Small intestine (tissue), 16 donors: ENCODE measurements around the gene C2orf42. TPM values are rescaled to one million over a fixed set of nuclear protein-coding genes. Genes with fewer than 3 reads are reported as not detected.
"Not testable (repeated sequence)": the region's sequence is repeated elsewhere in the genome, so short reads cannot be mapped to it uniquely, and the experiment has no call there.

Source experiments
- DNase-seq, 2 donors: peaks; one replicate each; pipeline versions ENCODE4 v3.0.0 to v3.0.0-alpha.2; 2013
- FAIRE-seq: peaks from 2 replicates; lab custom pipeline; 2012; peaks lifted over from hg19 to GRCh38; lab: Jason Lieb, UNC
- H3K27ac ChIP-seq, 3 donors: one replicate each; pipeline ENCODE4 v1.5.1; 2013; ENCODE audit warnings: low read length in 2 of 3, mild to moderate bottlenecking in 2 of 3, control low read depth in 1 of 3, inconsistent platforms in 1 of 3, low read depth in 1 of 3, moderate library complexity in 1 of 3
- H3K27me3 ChIP-seq, 3 donors: one replicate each; pipeline ENCODE4 v1.6.1; 2013; ENCODE audit warnings: low read length in 3 of 3, inconsistent platforms in 1 of 3; ENCODE audit not compliant: control insufficient read depth in 3 of 3, insufficient read depth in 3 of 3
- H3K36me3 ChIP-seq, 3 donors: one replicate each; pipeline ENCODE4 v1.6.1; 2013; ENCODE audit warnings: low read length in 3 of 3, inconsistent platforms in 1 of 3, low read depth in 1 of 3, mild to moderate bottlenecking in 1 of 3, moderate library complexity in 1 of 3; ENCODE audit not compliant: control insufficient read depth in 3 of 3, insufficient read depth in 2 of 3
- H3K4me1 ChIP-seq, 3 donors: one replicate each; pipeline ENCODE4 v1.6.1; 2013; ENCODE audit warnings: low read length in 2 of 3, inconsistent platforms in 1 of 3, low read depth in 1 of 3, mild to moderate bottlenecking in 1 of 3, moderate library complexity in 1 of 3; ENCODE audit not compliant: control insufficient read depth in 3 of 3, insufficient read depth in 2 of 3
- H3K4me3 ChIP-seq, 3 donors: one replicate each; pipeline ENCODE4 v1.5.1; 2013; ENCODE audit warnings: low read length in 3 of 3, control low read depth in 1 of 3, inconsistent platforms in 1 of 3, low read depth in 1 of 3, mild to moderate bottlenecking in 1 of 3, moderate library complexity in 1 of 3
- H3K9me3 ChIP-seq, 2 donors: one replicate each; pipeline ENCODE4 v1.6.1; 2013; ENCODE audit warnings: low read depth in 1 of 2, low read length in 1 of 2; ENCODE audit not compliant: control insufficient read depth in 2 of 2, insufficient read depth in 1 of 2
- WGBS, 3 donors: extraction: QIAGEN DNeasy Blood & Tissue Kit; methylation state at CpG; one replicate each; pipeline ENCODE4 v1.1.7; 2013; 5-methylcytosine and 5-hydroxymethylcytosine counted together
- long read RNA-seq, 10 donors: transcript quantifications; one replicate each; lab custom pipeline, GENCODE V29; 2026
- polyA plus RNA-seq, 4 donors: library from polyadenylated mRNA; stranded (reverse) in 3 of 4; unstranded in 1 of 4; fragments of 200-250 nt in 3 of 4; fragments of 120-200 nt in 1 of 4; gene quantifications; one replicate each; pipeline versions ENCODE4 v1.2.1 to v1.2.3, GENCODE V29; 2013
- donor health status: healthy with polysubstance abuse.
- donor health status: control.
- donor health status: control.
- donor health status: Bipolar disorder and iron deficiency.
- donor health status: healthy.

The C2orf42 gene
- polyA plus RNA-seq = 10 to 100 TPM in 1 of 4 donors, 1 to 10 TPM in 3; 4.3 to 11.9 (median 7.0) TPM
- long read RNA-seq, donor 1 = 0 reads
- long read RNA-seq, donor 2, partial matches to known transcripts = 0 of 1 reads
- long read RNA-seq, donor 2, other reads (novel, unspliced or antisense) = 0 of 1 reads
- long read RNA-seq, donor 3, partial matches to known transcripts = 0 of 1 reads
- long read RNA-seq, donor 3, other reads (novel, unspliced or antisense) = 0 of 1 reads
- long read RNA-seq, donor 4 = 0 reads
- long read RNA-seq, donor 5 = 0 reads
- long read RNA-seq, donor 6 = 0 reads
- long read RNA-seq, donor 7 = 0 reads
- long read RNA-seq, donor 8 = 0 reads
- long read RNA-seq, donor 9 = 0 reads
- long read RNA-seq, donor 10, partial matches to known transcripts = 0 of 1 reads
- long read RNA-seq, donor 10, other reads (novel, unspliced or antisense) = 0 of 1 reads

GRCh38 chr2:70190418-70191243, at the start of gene C2orf42:
C2orf42 (minus strand) TSS chr2:70191019; CDS start chr2:70181985, 9,034 bp downstream.
- no peaks in the 10 kb centered on the region for H3K9me3 ChIP-seq
- H3K27ac ChIP-seq = peak within 1 kb of the TSS; percentile 82 to 98 (median 94)
- no peaks in the 10 kb centered on the region for H3K27me3 ChIP-seq
- no peaks in the 10 kb centered on the region for H3K4me1 ChIP-seq
- no peak for FAIRE-seq
- peak; percentile 97 to 100 for DNase-seq
- peak within 1 kb of the TSS; percentile 67 to 72 (median 69) for H3K4me3 ChIP-seq
- 0 to 1% (median 0%) methylated on average over 59 to 60 of the region's 60 CpGs for WGBS, 3 donors
- H3K36me3 ChIP-seq = no peaks in the 10 kb centered on the region

- FAIRE-seq (no peak), DNase-seq (no peak)
- H3K36me3 ChIP-seq = peaks cover 0 to 47% (median 0%) of the 10 kb centered on the region in 3 donors
- no peak overlapping the region for H3K27ac ChIP-seq
- peaks cover 0 to 7% (median 6%) of the 10 kb centered on the region in 3 donors for H3K4me1 ChIP-seq
- WGBS, 3 donors = 83 to 95% (median 86%) methylated on average over 3 of the region's 3 CpGs
- H3K4me3 ChIP-seq = no peak overlapping the region
- no peaks in the 10 kb centered on the region for H3K27me3 ChIP-seq
- no peaks in the 10 kb centered on the region for H3K9me3 ChIP-seq
These were observed 49.8 kb upstream of the C2orf42 start for GRCh38 chr2:70240599-70240998.

GRCh38 chr2:70233926-70234325, 43.1 kb upstream of the C2orf42 start:
- DNase-seq (peak in 1 of 2 donors; percentile 60), FAIRE-seq (no peak)
- Histone ChIP-seq H3K36me3 (peaks cover 5 to 62% (median 5%) of the 10 kb centered on the region in 3 donors), H3K4me1 (peaks cover 0 to 5% (median 0%) of the 10 kb centered on the region in 3 donors), H3K27me3 (no peaks in the 10 kb centered on the region), H3K27ac (peak overlapping the region in 1 of 3 donors; percentile 55), H3K9me3 (no peaks in the 10 kb centered on the region), H3K4me3 (no peak overlapping the region)
- 20 to 53% (median 26%) methylated on average over 3 of the region's 3 CpGs for WGBS, 3 donors

GRCh38 chr2:70226781-70227180, 36.0 kb upstream of the C2orf42 start:
- Histone ChIP-seq H3K4me1 (no peaks in the 10 kb centered on the region), H3K27ac (no peak overlapping the region), H3K9me3 (no peaks in the 10 kb centered on the region), H3K27me3 (no peaks in the 10 kb centered on the region), H3K4me3 (no peak overlapping the region), H3K36me3 (peaks cover 8 to 34% (median 11%) of the 10 kb centered on the region in 3 donors)
- DNase-seq = no peak
- 87 to 93% (median 93%) methylated on average over 2 of the region's 2 CpGs for WGBS, 3 donors
- no peak for FAIRE-seq

GRCh38 chr2:70223305-70223704, 32.5 kb upstream of the C2orf42 start:
- not testable (repeated sequence) for DNase-seq, H3K27ac ChIP-seq, H3K27me3 ChIP-seq, FAIRE-seq, H3K4me1 ChIP-seq, H3K9me3 ChIP-seq, H3K4me3 ChIP-seq
- peaks cover 16 to 38% (median 18%) of the 10 kb centered on the region in 3 donors for H3K36me3 ChIP-seq
- WGBS, 3 donors = 95 to 98% (median 97%) methylated on average over 3 of the region's 3 CpGs

GRCh38 chr2:70214953-70215549, 24.2 kb upstream of the C2orf42 start:
- H3K4me1 ChIP-seq = peaks cover 0 to 2% (median 0%) of the 10 kb centered on the region in 3 donors
- no peak overlapping the region for H3K27ac ChIP-seq
- no peaks in the 10 kb centered on the region for H3K27me3 ChIP-seq
- FAIRE-seq (no peak), DNase-seq (peak in 1 of 2 donors; percentile 43)
- peaks cover 14 to 32% (median 14%) of the 10 kb centered on the region in 3 donors for H3K36me3 ChIP-seq
- H3K9me3 ChIP-seq = no peaks in the 10 kb centered on the region
- no peak overlapping the region for H3K4me3 ChIP-seq
- WGBS, 3 donors = 80 to 84% (median 81%) methylated on average over 3 of the region's 3 CpGs

- H3K9me3 ChIP-seq = no peaks in the 10 kb centered on the region
- peaks cover 0 to 2% (median 0%) of the 10 kb centered on the region in 3 donors for H3K4me1 ChIP-seq
- 92 to 98% (median 94%) methylated on average over 1 of the region's 1 CpG for WGBS, 3 donors
- no peaks in the 10 kb centered on the region for H3K27me3 ChIP-seq
- FAIRE-seq = peak; percentile 41
- no peak overlapping the region for H3K27ac ChIP-seq
- no peak for DNase-seq
- H3K4me3 ChIP-seq = no peak overlapping the region
- peaks cover 10 to 27% (median 13%) of the 10 kb centered on the region in 3 donors for H3K36me3 ChIP-seq
These were observed 23.5 kb upstream of the C2orf42 start for GRCh38 chr2:70214365-70214764.
